Mucosa of rectum (tissue), 2 donors: ENCODE data around the gene ELAPOR2.
"Not testable (repeated sequence)": the region's sequence is repeated elsewhere in the genome, so short reads cannot be mapped to it uniquely, and the experiment has no call there.

Experiments used
- H3K27ac ChIP-seq, 2 donors: one replicate each; pipeline ENCODE4 v1.7.0; 2013; ENCODE audit warnings: inconsistent platforms in 2 of 2, low read depth in 2 of 2, low read length in 2 of 2
- H3K27me3 ChIP-seq, 2 donors: one replicate each; pipeline ENCODE4 v1.7.0; 2013; ENCODE audit warnings: low read length in 2 of 2; ENCODE audit not compliant: control insufficient read depth in 2 of 2, insufficient read depth in 2 of 2
- H3K36me3 ChIP-seq, 2 donors: one replicate each; pipeline ENCODE4 v1.7.0; 2013; ENCODE audit warnings: low read length in 2 of 2; ENCODE audit not compliant: control insufficient read depth in 2 of 2, insufficient read depth in 2 of 2
- H3K4me1 ChIP-seq, 2 donors: one replicate each; pipeline ENCODE4 v1.7.0; 2013; ENCODE audit warnings: low read length in 2 of 2, mild to moderate bottlenecking in 1 of 2; ENCODE audit not compliant: control insufficient read depth in 2 of 2, insufficient read depth in 2 of 2
- H3K4me3 ChIP-seq, 2 donors: one replicate each; pipeline ENCODE4 v1.7.0; 2013; ENCODE audit warnings: low read length in 2 of 2
- H3K9ac ChIP-seq, 2 donors: one replicate each; pipeline ENCODE4 v1.7.0; 2013; ENCODE audit warnings: low read length in 2 of 2, low read depth in 1 of 2, mild to moderate bottlenecking in 1 of 2
- H3K9me3 ChIP-seq, 2 donors: one replicate each; pipeline ENCODE4 v1.7.0; 2013; ENCODE audit warnings: low read length in 2 of 2; ENCODE audit not compliant: control insufficient read depth in 2 of 2
- donor health status: healthy.
- donor health status: Normal muscosa, but diverticular disease.

Gene ELAPOR2

GRCh38 chr7:87059525-87060287 lies at the start of gene ELAPOR2:
Gene ELAPOR2, minus strand, starts transcription at chr7:87059654. Its CDS starts 141 bp downstream, at chr7:87059513.
- Histone ChIP-seq H3K4me3 (peak within 1 kb of the TSS; percentile 72 to 80), H3K4me1 (peaks cover 9 to 13% of the 10 kb centered on the region in 2 donors), H3K27me3 (no peaks in the 10 kb centered on the region), H3K36me3 (no peaks in the 10 kb centered on the region), H3K9me3 (no peaks in the 10 kb centered on the region), H3K9ac (peak within 1 kb of the TSS; percentile 58 to 73), H3K27ac (peak within 1 kb of the TSS in 1 of 2 donors; percentile 13)

GRCh38 chr7:87107949-87108776 lies 48.7 kb upstream of the ELAPOR2 start:
- H3K4me1 ChIP-seq, result no peaks in the 10 kb centered on the region

GRCh38 chr7:87106974-87107612 lies 47.6 kb upstream of the ELAPOR2 start:
- no peak overlapping the region for H3K9ac ChIP-seq
- H3K27ac ChIP-seq, result no peak overlapping the region
- H3K9me3 ChIP-seq, result no peaks in the 10 kb centered on the region
- no peak overlapping the region for H3K4me3 ChIP-seq
- H3K36me3 ChIP-seq, result no peaks in the 10 kb centered on the region
- H3K27me3 ChIP-seq, result no peaks in the 10 kb centered on the region
- H3K4me1 ChIP-seq, result no peaks in the 10 kb centered on the region

More at GRCh38 chr7:87107949-87108776, 48.7 kb upstream of the ELAPOR2 start:
- no peaks in the 10 kb centered on the region for H3K27me3 ChIP-seq
- H3K36me3 ChIP-seq, result no peaks in the 10 kb centered on the region
- H3K27ac ChIP-seq, result no peak overlapping the region
- no peak overlapping the region for H3K4me3 ChIP-seq
- no peaks in the 10 kb centered on the region for H3K9me3 ChIP-seq
- no peak overlapping the region for H3K9ac ChIP-seq

GRCh38 chr7:87105401-87105800 lies 45.9 kb upstream of the ELAPOR2 start:
- H3K9ac ChIP-seq, result no peak overlapping the region
- H3K36me3 ChIP-seq, result no peaks in the 10 kb centered on the region
- no peak overlapping the region for H3K4me3 ChIP-seq
- no peaks in the 10 kb centered on the region for H3K27me3 ChIP-seq
- no peak overlapping the region for H3K27ac ChIP-seq
- H3K9me3 ChIP-seq, result no peaks in the 10 kb centered on the region
- H3K4me1 ChIP-seq, result no peaks in the 10 kb centered on the region

GRCh38 chr7:87100326-87100725 lies 40.9 kb upstream of the ELAPOR2 start:
- Histone ChIP-seq H3K36me3 (no peaks in the 10 kb centered on the region), H3K9me3 (no peaks in the 10 kb centered on the region), H3K4me3 (no peak overlapping the region), H3K27me3 (no peaks in the 10 kb centered on the region), H3K4me1 (no peaks in the 10 kb centered on the region), H3K27ac (no peak overlapping the region), H3K9ac (no peak overlapping the region)

GRCh38 chr7:87097375-87097774 lies 37.9 kb upstream of the ELAPOR2 start:
- not testable (repeated sequence) for H3K36me3 ChIP-seq, H3K4me3 ChIP-seq, H3K27ac ChIP-seq, H3K9ac ChIP-seq, H3K27me3 ChIP-seq, H3K4me1 ChIP-seq, H3K9me3 ChIP-seq

- Histone ChIP-seq H3K9me3 (no peaks in the 10 kb centered on the region), H3K4me3 (no peak overlapping the region), H3K9ac (no peak overlapping the region), H3K36me3 (no peaks in the 10 kb centered on the region), H3K4me1 (no peaks in the 10 kb centered on the region), H3K27me3 (no peaks in the 10 kb centered on the region), H3K27ac (no peak overlapping the region)
These were observed 34.9 kb upstream of the ELAPOR2 start for GRCh38 chr7:87094322-87094721.

- Histone ChIP-seq H3K9ac (no peak overlapping the region), H3K27me3 (no peaks in the 10 kb centered on the region), H3K9me3 (no peaks in the 10 kb centered on the region), H3K36me3 (no peaks in the 10 kb centered on the region), H3K4me1 (no peaks in the 10 kb centered on the region), H3K27ac (no peak overlapping the region), H3K4me3 (no peak overlapping the region)
These were observed 33.2 kb upstream of the ELAPOR2 start for GRCh38 chr7:87092568-87093091.

- no peak overlapping the region for H3K9ac ChIP-seq
- no peak overlapping the region for H3K4me3 ChIP-seq
- no peaks in the 10 kb centered on the region for H3K27me3 ChIP-seq
- H3K36me3 ChIP-seq, result no peaks in the 10 kb centered on the region
- H3K9me3 ChIP-seq, result no peaks in the 10 kb centered on the region
- H3K27ac ChIP-seq, result no peak overlapping the region
- no peaks in the 10 kb centered on the region for H3K4me1 ChIP-seq
These were observed 32.1 kb upstream of the ELAPOR2 start for GRCh38 chr7:87091487-87092066.
